GM13976 (cell line): ENCODE data around the gene VSNL1.

ENCODE experiments used
- DNase-seq: peaks from one replicate; pipeline ENCODE4 v3.0.0; 2012; ENCODE audit warnings: low spot score
- CTCF ChIP-seq: IDR thresholded peaks from 2 replicates; pipeline ENCODE4 v1.5.1; 2012; ENCODE audit warnings: borderline replicate concordance, mild to moderate bottlenecking; ENCODE audit not compliant: insufficient read depth; ENCODE audit errors: extremely low read depth, missing control alignments, control extremely low read depth
- in situ Hi-C: fragments of 300-500 bp; cut with MboI; formaldehyde crosslinking; loops from one replicate; pipeline ENCODE4 v1.12.0; 2022; ENCODE audit warnings: low sequenced_read_pairs, mixed read lengths, inconsistent platforms; ENCODE audit not compliant: unreplicated experiment

Gene VSNL1

GRCh38 chr2:17605696-17606095 lies 65.2 kb downstream of the VSNL1 start:
- in situ Hi-C loops, result no loop called here
- TF ChIP-seq CTCF, result no peak
- DNase-seq, result no peak

- in situ Hi-C loops, result no loop called here
- no peak for DNase-seq
- no peak for TF ChIP-seq CTCF
Measured at GRCh38 chr2:17606851-17607250, 66.4 kb downstream of the VSNL1 start.

GRCh38 chr2:17607379-17607778 lies 66.9 kb downstream of the VSNL1 start:
- TF ChIP-seq CTCF, result no peak
- in situ Hi-C loops, result no loop called here
- DNase-seq, result no peak

- TF ChIP-seq CTCF, result no peak
- DNase-seq, result no peak
Measured at GRCh38 chr2:17608251-17608650, 67.8 kb downstream of the VSNL1 start.

GRCh38 chr2:17610521-17610920 lies 70.0 kb downstream of the VSNL1 start:
- DNase-seq, result no peak
- TF ChIP-seq CTCF, result no peak
- in situ Hi-C loops, result no loop called here

More at GRCh38 chr2:17608251-17608650, 67.8 kb downstream of the VSNL1 start:
- in situ Hi-C loops, result no loop called here

GRCh38 chr2:17611036-17611435 lies 70.5 kb downstream of the VSNL1 start:
- no peak for DNase-seq
- no peak for TF ChIP-seq CTCF
- in situ Hi-C loops, result no loop called here
